Activated CD4-positive, CD25-positive, alpha-beta regulatory T cell (primary cell): ENCODE results near the gene ITGB3BP.
"Not testable (repeated sequence)": the region's sequence is repeated elsewhere in the genome, so short reads cannot be mapped to it uniquely, and the experiment has no call there.

ENCODE experiments used
- DNase-seq, 4 experiments: peaks; one replicate each; lab custom pipeline; 2025; lab: John Stamatoyannopoulos, UW

ITGB3BP gene

GRCh38 chr1:63522891-63523728 is at the start of gene ITGB3BP, which contains the start of gene EFCAB7:
Gene ITGB3BP, minus strand, starts transcription at chr1:63523225. Its CDS starts 92 bp downstream, at chr1:63523133.
Gene EFCAB7, plus strand, starts transcription at chr1:63523525. Its CDS starts 2,048 bp downstream, at chr1:63525573.
- peak; percentile 63 to 72 (median 66) for DNase-seq

DNA sequence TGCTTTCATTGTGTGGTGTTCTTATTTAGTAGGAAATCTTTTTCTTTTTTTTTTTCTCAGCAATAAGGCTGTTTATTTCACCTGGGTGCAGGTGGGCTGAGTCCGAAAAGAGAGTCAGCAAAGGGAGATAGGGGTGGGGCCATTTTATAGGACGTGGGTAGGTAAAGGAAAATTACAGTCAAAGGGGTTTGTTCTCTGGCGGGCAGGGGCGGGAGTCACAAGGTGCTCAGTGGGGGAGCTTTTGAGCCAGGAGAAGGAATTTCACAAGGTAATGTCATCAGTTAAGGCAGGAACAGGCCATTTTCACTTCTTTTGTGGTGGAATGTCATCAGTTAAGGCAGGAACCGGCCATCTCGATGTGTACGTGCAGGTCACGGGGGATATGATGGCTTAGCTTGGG is 49.7 kb upstream of the ITGB3BP start:
- DNase-seq: not testable (repeated sequence)

- no peak for DNase-seq
Observed at GRCh38 chr1:63569640-63570316, 46.8 kb upstream of the ITGB3BP start.

DNA sequence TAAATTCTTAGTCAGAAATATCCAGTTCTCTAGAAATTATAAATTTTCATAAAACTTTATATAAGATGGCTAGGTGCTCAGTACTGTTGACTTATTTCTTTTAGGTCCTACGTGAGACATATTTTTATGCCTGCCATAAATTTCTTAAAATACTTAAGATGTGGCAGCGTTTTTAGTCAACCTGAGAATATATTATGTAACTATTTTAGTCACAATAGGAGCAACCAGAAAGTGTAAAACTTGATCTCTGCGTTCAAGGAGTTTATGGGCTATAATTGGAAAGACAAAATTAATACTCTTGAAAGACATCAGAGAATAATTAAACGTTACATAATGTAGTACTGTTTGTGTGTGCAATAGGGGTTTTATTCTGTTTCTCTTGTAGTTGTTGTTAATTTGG is 46.0 kb upstream of the ITGB3BP start:
- no peak for DNase-seq

- DNase-seq: no peak
Observed at GRCh38 chr1:63563745-63564144, 40.7 kb upstream of the ITGB3BP start.

GRCh38 chr1:63559357-63559756 is 36.3 kb upstream of the ITGB3BP start:
- no peak for DNase-seq

GRCh38 chr1:63557365-63557987 is 34.5 kb upstream of the ITGB3BP start:
- DNase-seq: no peak

DNA sequence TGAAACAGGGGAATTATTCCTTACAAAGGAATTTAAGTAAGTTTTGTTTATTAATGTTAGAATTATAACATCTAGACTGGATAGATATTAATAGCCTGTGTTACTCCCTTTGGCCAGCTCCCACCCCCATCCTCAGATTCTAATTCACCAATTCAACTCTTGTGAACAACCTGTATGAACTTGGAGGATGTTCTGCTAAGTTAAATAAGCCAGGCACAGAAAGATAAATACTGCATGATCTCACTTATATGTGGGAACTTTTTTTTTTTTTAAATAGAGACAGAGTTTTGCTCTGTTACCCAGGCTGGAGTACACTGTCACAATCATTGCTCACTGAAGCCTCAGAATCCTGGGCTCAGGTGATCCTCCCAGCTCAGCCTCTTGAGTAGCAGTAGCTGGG is 32.5 kb upstream of the ITGB3BP start:
- no peak for DNase-seq

DNA sequence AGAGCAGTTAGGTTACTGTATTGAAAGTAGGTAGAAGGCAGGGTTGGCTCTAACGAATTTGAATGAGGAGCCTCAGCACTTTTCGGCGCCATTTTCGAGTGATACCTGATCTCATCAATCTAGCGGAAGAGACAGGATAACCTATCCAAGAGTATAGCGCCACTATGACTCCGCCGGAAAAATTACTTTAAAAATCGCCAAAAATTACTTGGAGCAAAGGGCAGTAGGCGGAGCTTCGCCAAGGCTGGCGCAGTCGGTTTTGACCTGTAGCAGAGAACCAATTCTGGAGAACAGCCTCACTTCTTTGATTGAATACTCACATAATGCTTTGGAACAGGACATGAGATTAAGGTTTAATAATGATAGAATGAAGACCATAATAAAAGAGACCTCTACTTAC is 25.9 kb upstream of the ITGB3BP start:
- no peak for DNase-seq

DNA sequence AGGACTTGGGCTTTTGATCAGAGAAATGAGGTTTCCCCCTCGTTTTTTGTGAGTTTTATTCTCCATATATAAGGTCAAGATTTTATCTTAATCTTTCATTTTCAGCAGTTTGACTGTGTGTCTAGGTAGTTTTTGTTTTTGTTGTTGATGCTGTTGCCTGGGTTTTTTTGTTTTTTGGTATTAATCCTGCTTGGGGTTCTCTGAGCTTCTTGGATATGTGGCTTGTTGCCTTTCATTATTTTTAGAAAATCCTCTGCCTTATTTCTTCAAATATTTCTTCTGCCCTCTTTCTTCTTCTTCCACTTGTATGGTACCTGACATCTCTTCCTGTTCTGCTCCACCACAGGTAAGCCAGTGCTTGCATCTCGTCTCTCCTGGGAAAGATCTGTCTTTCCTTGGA is 25.3 kb upstream of the ITGB3BP start:
- no peak for DNase-seq

DNA sequence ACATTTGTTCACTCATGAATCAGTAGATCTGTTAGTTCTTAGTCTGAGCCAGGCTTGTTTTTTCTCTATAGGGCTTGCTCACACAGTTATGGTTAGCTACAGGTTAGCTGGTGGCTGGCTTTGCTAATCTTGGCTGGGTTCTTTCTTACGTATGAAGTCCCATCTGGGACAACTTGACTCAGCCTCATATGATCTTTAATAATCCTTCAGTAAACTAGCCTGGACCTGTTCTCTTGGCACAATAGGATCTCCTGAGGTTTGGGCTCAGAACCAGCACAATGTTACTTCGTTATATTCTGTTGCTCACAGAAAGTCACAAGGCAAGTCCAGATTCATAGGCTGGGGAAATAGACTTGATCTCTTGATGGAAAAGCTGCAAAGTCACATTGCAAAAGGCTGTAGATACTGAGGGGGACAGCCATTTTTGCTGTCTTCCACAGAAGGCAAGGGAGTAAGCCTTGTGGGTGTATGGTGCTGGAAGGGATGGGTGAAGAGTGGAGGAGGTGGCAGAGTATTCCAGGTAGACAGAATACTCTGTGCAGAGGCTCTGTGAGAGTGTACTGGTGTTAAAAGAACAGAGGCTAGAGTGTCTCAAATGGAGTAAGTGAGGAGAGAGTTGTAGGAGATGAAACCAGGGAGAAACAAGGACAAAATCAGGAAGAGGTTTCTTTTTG is 24.7 kb upstream of the ITGB3BP start:
- DNase-seq: no peak

GRCh38 chr1:63545780-63546179 is 22.8 kb upstream of the ITGB3BP start:
- DNase-seq: no peak

- no peak for DNase-seq
Observed at GRCh38 chr1:63537940-63538339, 14.9 kb upstream of the ITGB3BP start.

GRCh38 chr1:63537006-63537405 is 14.0 kb upstream of the ITGB3BP start:
- DNase-seq: no peak

GRCh38 chr1:63534406-63534805 is 11.4 kb upstream of the ITGB3BP start:
- DNase-seq: no peak

- no peak for DNase-seq
Observed at GRCh38 chr1:63533931-63534330, 10.9 kb upstream of the ITGB3BP start.

- DNase-seq: no peak
Observed at GRCh38 chr1:63532727-63533126, 9.7 kb upstream of the ITGB3BP start.

GRCh38 chr1:63524201-63524600 is 1.2 kb upstream of the ITGB3BP start:
- DNase-seq: no peak

- DNase-seq: no peak
Observed at GRCh38 chr1:63523738-63524137, 713 bp upstream of the ITGB3BP start.

DNA sequence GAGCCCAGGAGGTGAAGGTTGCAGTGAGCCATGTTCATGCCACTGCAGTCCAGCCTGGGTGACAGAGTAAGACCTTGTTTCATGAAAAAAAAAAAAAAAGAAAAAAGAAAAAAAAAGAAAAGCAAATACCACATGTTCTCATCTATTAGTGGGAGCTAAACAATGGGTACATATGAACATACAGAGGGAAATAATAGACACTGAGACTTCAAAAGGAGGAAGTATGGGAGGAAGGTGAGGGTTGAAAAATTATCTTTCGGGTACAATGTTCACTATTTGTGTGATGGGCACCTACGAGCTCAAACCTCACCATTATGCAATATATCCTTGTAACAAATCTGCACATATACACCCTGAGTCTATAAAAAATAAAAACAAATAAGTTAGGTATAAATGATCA is 6.4 kb downstream of the ITGB3BP start:
- no peak for DNase-seq

DNA sequence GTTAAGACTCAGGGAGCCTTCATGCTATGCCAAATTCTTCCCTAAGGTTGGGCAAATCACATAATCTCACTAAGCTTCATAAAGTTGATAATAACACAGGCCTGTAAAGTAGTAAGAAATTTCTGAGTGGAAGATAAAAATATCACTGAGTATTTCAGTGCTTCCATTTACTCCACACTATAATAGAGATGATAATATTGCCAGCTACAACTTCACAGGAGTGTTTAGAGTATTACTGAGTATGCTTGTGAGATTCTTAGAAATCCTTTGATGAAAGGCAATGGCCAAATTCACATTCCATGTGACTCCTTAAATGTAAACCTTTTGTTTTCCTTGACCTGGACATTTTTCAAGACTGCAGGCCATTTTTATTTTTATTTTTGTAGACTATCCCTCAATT is 10.4 kb downstream of the ITGB3BP start:
- no peak for DNase-seq

DNA sequence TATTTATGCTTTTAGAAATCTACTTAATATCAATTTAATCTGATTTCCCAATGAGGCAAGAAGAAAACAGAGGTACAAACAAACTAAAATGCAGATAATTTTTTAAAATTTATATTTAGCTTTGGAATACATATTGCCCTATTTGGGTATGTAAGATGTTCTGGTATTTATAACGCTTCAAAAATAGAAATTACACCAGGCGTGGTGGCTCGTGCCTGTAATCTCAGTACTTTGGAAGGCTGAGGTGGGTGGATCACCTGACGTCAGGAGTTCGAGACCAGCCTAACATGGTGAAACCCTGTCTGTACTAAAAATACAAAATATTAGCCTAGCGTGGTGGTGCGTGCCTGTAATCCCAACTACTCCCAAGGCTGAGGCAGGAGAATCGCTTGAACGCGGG is 13.3 kb downstream of the ITGB3BP start:
- no peak for DNase-seq
